Epithelial cell of proximal tubule (primary cell): Measurements from ENCODE around the gene PFDN5. TPM values are rescaled to one million over a fixed set of nuclear protein-coding genes. Genes with fewer than 3 reads are reported as not detected.
A peak's percentile ranks its signal among the peaks of the same experiment; 100 is the strongest.

ENCODE experiments used
- DNase-seq: peaks from one replicate; pipeline ENCODE4 v3.0.0-alpha.2; 2011; ENCODE audit warnings: low read depth
- H3K4me3 ChIP-seq: 2 replicates; pipeline ENCODE4 v1.5.1; 2011; ENCODE audit warnings: low read depth, mild to moderate bottlenecking, low read length
- total RNA-seq: library from RNA; depleted of rRNA; stranded (reverse); fragments of >200 nt; gene quantifications from 2 replicates; pipeline ENCODE4 v1.2.3, GENCODE V29; 2015
- TF ChIP-seq, protein P1 (sequence below): conservative IDR thresholded peaks from 2 replicates; pipeline ENCODE4 v1.5.1; 2012; ENCODE audit warnings: low read depth, mild to moderate bottlenecking, low read length

Gene PFDN5
- total RNA-seq, 1 donor from 2014 or later, result 443 TPM

DNA sequence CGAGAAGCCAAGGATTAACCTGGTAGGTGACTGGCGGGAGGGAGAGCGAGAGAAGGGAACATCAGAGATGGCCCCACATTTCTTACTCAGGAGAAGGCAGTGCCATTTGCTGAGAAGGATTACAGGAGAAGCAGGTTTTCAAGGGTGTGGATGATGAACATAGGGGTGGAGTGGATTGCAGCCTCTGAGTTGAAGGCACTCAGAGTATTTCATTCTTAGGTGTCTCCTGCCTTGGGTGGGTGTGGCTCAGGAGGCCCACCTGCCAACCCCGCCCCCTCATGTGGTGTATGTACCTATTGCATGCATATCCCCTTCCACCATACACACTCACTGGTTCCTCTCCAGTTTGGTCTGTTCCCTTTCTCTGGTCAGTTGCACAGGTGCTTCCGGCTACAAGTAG lies 20.9 kb upstream of the PFDN5 start:
- TF ChIP-seq, protein P1, sequence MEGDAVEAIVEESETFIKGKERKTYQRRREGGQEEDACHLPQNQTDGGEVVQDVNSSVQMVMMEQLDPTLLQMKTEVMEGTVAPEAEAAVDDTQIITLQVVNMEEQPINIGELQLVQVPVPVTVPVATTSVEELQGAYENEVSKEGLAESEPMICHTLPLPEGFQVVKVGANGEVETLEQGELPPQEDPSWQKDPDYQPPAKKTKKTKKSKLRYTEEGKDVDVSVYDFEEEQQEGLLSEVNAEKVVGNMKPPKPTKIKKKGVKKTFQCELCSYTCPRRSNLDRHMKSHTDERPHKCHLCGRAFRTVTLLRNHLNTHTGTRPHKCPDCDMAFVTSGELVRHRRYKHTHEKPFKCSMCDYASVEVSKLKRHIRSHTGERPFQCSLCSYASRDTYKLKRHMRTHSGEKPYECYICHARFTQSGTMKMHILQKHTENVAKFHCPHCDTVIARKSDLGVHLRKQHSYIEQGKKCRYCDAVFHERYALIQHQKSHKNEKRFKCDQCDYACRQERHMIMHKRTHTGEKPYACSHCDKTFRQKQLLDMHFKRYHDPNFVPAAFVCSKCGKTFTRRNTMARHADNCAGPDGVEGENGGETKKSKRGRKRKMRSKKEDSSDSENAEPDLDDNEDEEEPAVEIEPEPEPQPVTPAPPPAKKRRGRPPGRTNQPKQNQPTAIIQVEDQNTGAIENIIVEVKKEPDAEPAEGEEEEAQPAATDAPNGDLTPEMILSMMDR, result no peak
- no peak for DNase-seq
- no peak overlapping the region for H3K4me3 ChIP-seq

DNA sequence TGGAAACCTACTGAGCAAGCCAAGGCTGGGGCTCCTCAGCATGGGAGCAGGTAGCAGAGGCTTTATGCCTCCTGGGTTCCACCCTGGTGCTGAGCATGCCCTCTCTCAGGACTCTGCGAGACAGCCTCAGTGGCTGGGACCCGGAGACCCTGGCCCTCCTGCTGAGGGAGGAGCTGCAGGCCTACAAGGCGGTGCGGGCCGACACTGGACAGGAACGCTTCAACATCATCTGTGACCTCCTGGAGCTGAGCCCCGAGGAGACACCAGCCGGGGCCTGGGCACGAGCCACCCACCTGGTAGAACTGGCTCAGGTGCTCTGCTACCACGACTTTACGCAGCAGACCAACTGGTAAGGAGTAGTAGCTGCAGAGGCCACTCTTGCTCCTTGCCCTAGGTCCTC lies 18.8 kb upstream of the PFDN5 start:
- TF ChIP-seq, protein P1, result no peak
- H3K4me3 ChIP-seq, result no peak overlapping the region
- no peak for DNase-seq

DNA sequence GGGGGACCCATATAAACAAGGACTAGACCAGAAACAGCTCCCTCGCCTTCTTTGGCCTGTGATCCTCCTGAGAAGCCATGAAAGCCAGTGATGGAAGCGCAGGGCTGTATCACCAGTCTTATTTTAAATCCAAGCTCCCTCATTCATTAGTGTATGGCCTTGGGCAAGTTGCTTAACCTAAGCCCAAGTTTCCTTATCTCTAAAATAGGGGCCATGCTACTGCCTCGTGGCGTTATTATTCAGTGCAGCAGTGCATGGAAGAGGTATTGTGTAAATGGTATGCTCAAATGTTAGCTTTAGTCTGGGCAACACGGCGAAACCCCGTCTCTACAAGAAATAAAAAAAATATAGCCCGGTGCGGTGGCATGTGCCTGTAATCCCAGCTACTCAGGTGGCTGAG lies 17.4 kb upstream of the PFDN5 start:
- TF ChIP-seq, protein P1, result no peak
- no peak for DNase-seq

DNA sequence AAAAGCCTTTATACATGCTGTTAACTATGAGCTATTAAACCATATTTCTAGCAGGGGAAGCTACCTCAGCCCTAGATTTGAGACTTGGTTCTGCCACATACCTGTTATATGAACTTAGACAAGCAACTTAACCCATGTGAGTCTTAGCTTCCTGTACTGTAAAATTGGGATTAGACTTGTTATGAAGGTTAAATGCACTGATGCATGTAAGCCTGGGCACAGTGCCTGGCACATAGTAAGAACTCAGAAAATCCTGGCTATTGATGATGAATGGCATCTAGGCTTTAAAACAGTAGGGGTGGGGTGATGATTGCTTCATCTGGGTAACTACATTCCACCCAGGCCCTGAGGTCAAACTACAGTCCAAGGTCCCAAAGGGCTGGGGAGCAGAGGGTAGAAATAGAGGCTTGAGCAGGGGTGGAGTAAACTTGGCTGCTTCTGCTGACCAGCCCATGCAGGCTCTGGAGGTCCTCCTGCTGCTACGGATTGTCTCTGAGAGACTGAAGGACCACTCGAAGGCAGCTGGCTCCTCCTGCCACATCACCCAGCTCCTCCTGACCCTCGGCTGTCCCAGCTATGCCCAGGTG lies 16.0 kb upstream of the PFDN5 start:
- TF ChIP-seq, protein P1, result no peak
- no peak overlapping the region for H3K4me3 ChIP-seq
- DNase-seq, result no peak

More for the DNA sequence above, 17.4 kb upstream of the PFDN5 start:
- no peak overlapping the region for H3K4me3 ChIP-seq

DNA sequence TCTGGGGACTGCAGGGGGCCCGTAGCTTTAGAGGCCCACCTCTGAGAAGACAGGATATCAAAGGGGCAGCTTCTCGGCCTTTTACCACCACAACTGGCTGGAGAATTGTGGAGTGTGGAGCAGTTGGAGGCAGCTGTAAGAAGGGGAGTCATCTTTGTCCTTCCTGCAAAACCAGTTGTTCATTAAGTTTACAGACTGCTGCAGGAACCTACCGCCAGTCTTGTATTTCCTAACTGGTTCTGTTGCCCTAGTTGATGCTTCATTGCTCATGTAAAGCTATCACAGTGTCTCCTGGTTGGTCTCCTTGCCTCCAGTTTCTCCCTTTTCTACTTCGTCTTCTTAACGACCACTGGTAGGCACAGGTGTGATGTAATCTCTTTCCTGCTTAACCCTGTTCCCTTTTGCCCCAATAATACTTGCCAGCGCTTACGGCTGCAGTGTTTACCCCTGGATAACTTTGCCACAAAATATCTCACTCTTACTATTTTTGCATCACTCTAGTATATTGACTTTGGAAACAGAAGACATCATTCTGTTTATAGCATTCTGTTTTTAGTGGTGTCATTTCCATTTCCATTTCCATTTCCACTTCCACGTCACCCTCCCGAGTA lies 15.3 kb upstream of the PFDN5 start:
- DNase-seq, result no peak
- H3K4me3 ChIP-seq, result no peak overlapping the region
- TF ChIP-seq, protein P1, result no peak

DNA sequence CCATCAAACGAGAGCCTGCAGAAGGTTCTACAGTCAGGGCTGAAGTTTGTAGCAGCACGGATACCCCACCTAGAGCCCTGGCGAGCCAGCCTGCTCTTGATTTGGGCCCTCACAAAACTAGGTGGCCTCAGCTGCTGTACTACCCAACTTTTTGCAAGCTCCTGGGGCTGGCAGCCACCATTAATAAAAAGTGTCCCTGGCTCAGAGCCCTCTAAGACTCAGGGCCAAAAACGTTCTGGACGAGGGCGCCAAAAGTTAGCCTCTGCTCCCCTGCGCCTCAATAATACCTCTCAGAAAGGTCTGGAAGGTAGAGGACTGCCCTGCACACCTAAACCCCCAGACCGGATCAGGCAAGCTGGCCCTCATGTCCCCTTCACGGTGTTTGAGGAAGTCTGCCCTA lies 8.9 kb upstream of the PFDN5 start:
- no peak overlapping the region for H3K4me3 ChIP-seq
- TF ChIP-seq, protein P1, result no peak
- DNase-seq, result no peak

DNA sequence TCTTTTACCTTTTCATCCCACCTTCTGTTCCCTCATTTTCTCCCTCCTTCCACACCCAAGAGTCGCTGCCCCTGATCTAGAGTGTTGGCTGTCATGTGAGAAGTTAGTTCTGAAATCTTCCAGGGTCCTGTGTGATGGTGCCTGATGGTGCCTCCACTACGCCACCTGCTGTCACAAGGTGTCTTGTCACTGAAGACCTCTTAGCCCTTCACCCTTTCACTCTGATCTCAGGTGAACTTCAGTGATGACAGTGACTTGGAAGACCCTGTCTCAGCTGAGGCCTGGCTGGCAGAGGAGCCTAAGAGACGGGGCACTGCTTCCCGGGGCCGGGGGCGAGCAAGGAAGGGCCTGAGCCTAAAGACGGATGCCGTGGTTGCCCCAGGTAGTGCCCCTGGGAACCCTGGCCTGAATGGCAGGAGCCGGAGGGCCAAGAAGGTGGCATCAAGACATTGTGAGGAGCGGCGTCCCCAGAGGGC lies 7.6 kb upstream of the PFDN5 start:
- H3K4me3 ChIP-seq, result no peak overlapping the region
- DNase-seq, result no peak
- TF ChIP-seq, protein P1, result peak; percentile 78
